Measurements from ENCODE around the gene FER. TPM values are rescaled to one million over a fixed set of nuclear protein-coding genes. Genes with fewer than 3 reads are reported as not detected.
"Not testable (repeated sequence)": the region's sequence is repeated elsewhere in the genome, so short reads cannot be mapped to it uniquely, and the experiment has no call there.

Gene FER
- total and polyA plus RNA-seq, 2 of the 8 experiments (the other 6 are each of a cell fraction or from before 2014, with no cell fraction given), result 1.3 to 15.8 TPM

DNA sequence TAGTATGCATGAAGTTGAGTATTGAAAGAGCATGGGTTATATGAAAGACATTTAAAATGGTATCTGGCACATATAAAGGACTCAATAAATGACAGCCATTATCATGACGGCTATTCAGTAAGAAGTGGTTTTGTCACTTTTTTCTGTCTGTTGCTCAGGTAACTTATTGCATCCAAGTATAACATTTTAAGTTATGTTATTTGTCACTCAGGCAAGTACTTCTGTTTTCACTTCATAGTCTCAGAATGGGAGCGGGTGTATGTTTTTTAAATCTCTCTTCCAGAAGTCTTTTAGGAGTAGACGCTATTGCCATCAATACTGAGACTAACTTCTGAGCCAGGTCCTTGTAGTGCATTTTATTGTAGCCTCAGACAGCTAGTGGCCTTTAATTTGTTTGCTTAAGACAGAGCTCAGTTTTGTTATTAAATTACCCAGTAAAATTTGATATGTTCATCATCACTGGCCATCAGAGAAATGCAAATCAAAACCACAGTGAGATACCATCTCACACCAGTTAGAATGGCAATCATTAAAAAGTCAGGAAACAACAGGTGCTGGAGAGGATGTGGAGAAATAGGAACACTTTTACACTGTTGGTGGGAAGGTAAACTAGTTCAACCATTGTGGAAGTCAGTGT is 423.9 kb downstream of the FER start:
- DNase-seq (ENCODE audit: low read depth in 1 of 2, low spot score in 2 of 2); H2BK120ac ChIP-seq (replicated peaks; ENCODE audit: low read depth, low read length); H2BK20ac ChIP-seq (ENCODE audit: low read length); H3K14ac ChIP-seq (ENCODE audit: insufficient read length); H3K27ac ChIP-seq (ENCODE audit: low read depth, low read length); H3K4ac ChIP-seq (replicated peaks; ENCODE audit: insufficient read length, low read depth, low read length); H3K4me1 ChIP-seq (replicated peaks in 1 of 4; ENCODE audit: control insufficient read depth in 3 of 4, insufficient read depth in 4 of 4, low read length in 3 of 4); H3K23me2 ChIP-seq (ENCODE audit: low read depth, low read length); FAIRE-seq; H2AK5ac ChIP-seq (ENCODE audit: low read depth, low read length); H3K79me2 ChIP-seq (ENCODE audit: control insufficient read depth in 1 of 2, insufficient read depth in 2 of 2, low read length in 2 of 2); H3K23ac ChIP-seq (ENCODE audit: insufficient read length); H3K9ac ChIP-seq (replicated peaks in 1 of 4; ENCODE audit: extremely low read depth in 1 of 4, low read depth in 3 of 4, low read length in 3 of 4); H3K27me3 ChIP-seq (replicated peaks in 1 of 4; ENCODE audit: control insufficient read depth in 3 of 4, extremely low read depth in 1 of 4, insufficient read depth in 3 of 4, low read length in 3 of 4); H2BK5ac ChIP-seq (ENCODE audit: low read depth, low read length); H4K91ac ChIP-seq (replicated peaks; ENCODE audit: insufficient read length, low read length); H3K4me3 ChIP-seq (ENCODE audit: extremely low read depth in 1 of 4, insufficient read depth in 2 of 4, low read depth in 3 of 4, low read length in 4 of 4); H2BK12ac ChIP-seq (ENCODE audit: low read depth, low read length); H3K36me3 ChIP-seq (ENCODE audit: control insufficient read depth in 2 of 4, insufficient read depth in 4 of 4, low read length in 3 of 4); H3K9me3 ChIP-seq (ENCODE audit: insufficient read depth in 2 of 2, low read depth in 1 of 2, low read length in 1 of 2); H4K20me1 ChIP-seq (replicated peaks in 1 of 2; ENCODE audit: control insufficient read depth in 1 of 2, insufficient read depth in 2 of 2, low read length in 2 of 2); H4K8ac ChIP-seq (ENCODE audit: extremely low read depth, insufficient read depth, low read length); H3K56ac ChIP-seq (replicated peaks; ENCODE audit: insufficient read length, low read depth, low read length); H3K18ac ChIP-seq (ENCODE audit: extremely low read depth, low read length); H3K79me1 ChIP-seq (ENCODE audit: low read depth, low read length); H2BK15ac ChIP-seq (ENCODE audit: low read length); H4K5ac ChIP-seq (ENCODE audit: insufficient read length, low read depth, low read length); POLR2A ChIA-PET (ENCODE audit: partially characterized antibody); H2AFZ ChIP-seq (ENCODE audit: low read length); H3K4me2 ChIP-seq (ENCODE audit: insufficient read depth in 1 of 2, low read depth in 2 of 2, low read length in 2 of 2): not testable (repeated sequence)
- CTCF ChIA-PET (ENCODE audit: partially characterized antibody), result interaction anchor here (1.3 kb wide), 1 partner anchor 517 kb away, joined by 6 read pairs; no protein-coding TSS in a partner anchor
- WGBS, 2 experiments (ENCODE audit: extremely low coverage in 1 of 2, insufficient coverage in 1 of 2, insufficient read length in 1 of 2, insufficient replicate concordance in 2 of 2, low coverage in 1 of 2, low lambda C conversion rate in 2 of 2, missing lambda C conversion rate in 1 of 2), result 76% methylated on average over 3 of the region's 3 CpGs; no CpG with 5 or more reads in 1 of the 2 experiments
